Naive B cell (primary cell): ENCODE data around the gene WNK2. TPM values are rescaled to one million over a fixed set of nuclear protein-coding genes. Genes with fewer than 3 reads are reported as not detected.

ENCODE experiments used
- ATAC-seq, 2 donors: fragments of 150-1000 bp; cut with Tn5 transposase; 2 replicates each; pipeline ENCODE4 v1.10.0; 2021; ENCODE audit warnings: low read depth in 2 of 2, mild to moderate bottlenecking in 2 of 2, moderate library complexity in 2 of 2
- DNase-seq: peaks from one replicate; pipeline ENCODE4 v3.0.0; 2022
- H3K27ac Mint-ChIP-seq, 6 donors: one replicate each; pipeline ENCODE4 v1.8.0; 2020 to 2022; ENCODE audit warnings: mild to moderate bottlenecking in 6 of 6, mixed read lengths in 6 of 6, moderate library complexity in 5 of 6, inconsistent platforms in 2 of 6
- H3K27me3 Mint-ChIP-seq, 3 donors: one replicate each; pipeline ENCODE4 v1.8.0; 2021 to 2022; ENCODE audit warnings: mixed read lengths in 3 of 3, mild to moderate bottlenecking in 1 of 3
- H3K36me3 Mint-ChIP-seq, 2 donors: one replicate each; pipeline ENCODE4 v1.8.0; 2020 to 2022; ENCODE audit warnings: mixed read lengths in 2 of 2, inconsistent platforms in 1 of 2, mild to moderate bottlenecking in 1 of 2
- H3K4me1 Mint-ChIP-seq, 3 donors: one replicate each; pipeline ENCODE4 v1.8.0; 2020 to 2022; ENCODE audit warnings: mixed read lengths in 3 of 3, inconsistent platforms in 1 of 3, mild to moderate bottlenecking in 1 of 3, moderate library complexity in 1 of 3
- H3K4me3 Mint-ChIP-seq, 8 donors: one replicate each; pipeline ENCODE4 v1.8.0; 2020 to 2022; ENCODE audit warnings: mild to moderate bottlenecking in 8 of 8, mixed read lengths in 8 of 8, moderate library complexity in 8 of 8, inconsistent platforms in 2 of 8
- H3K9me3 Mint-ChIP-seq, 7 donors: one replicate each; pipeline ENCODE4 v1.8.0; 2020 to 2022; ENCODE audit warnings: mixed read lengths in 7 of 7, mild to moderate bottlenecking in 5 of 7, inconsistent platforms in 2 of 7, moderate library complexity in 1 of 7
- polyA plus RNA-seq, 6 donors: library from polyadenylated mRNA; unstranded; fragments of 300-500 nt; fragmentation: Illumina TruSeq; gene quantifications; one replicate each; pipeline ENCODE4 v1.2.3, GENCODE V29; 2021; ENCODE audit warnings: low read depth in 6 of 6

WNK2 gene
- polyA plus RNA-seq, 6 donors from 2014 or later, result not detected

GRCh38 chr9:93258818-93259489 lies 75.0 kb downstream of the WNK2 start:
- no peak for ATAC-seq
- Mint-ChIP-seq H3K4me3 (no peak overlapping the region), H3K36me3 (no peaks in the 10 kb centered on the region), H3K27me3 (peaks cover 0 to 11% (median 8%) of the 10 kb centered on the region in 3 donors), H3K9me3 (no peaks in the 10 kb centered on the region), H3K27ac (peak overlapping the region in 1 of 6 donors; percentile 27), H3K4me1 (peaks cover 0 to 2% (median 0%) of the 10 kb centered on the region in 3 donors)
- no peak for DNase-seq

GRCh38 chr9:93259490-93260262 lies 75.7 kb downstream of the WNK2 start:
- no peaks in the 10 kb centered on the region for H3K9me3 Mint-ChIP-seq
- H3K27ac Mint-ChIP-seq, result peak overlapping the region in 1 of 6 donors; percentile 33
- DNase-seq (no peak), ATAC-seq (no peak)
- peaks cover 0 to 2% (median 0%) of the 10 kb centered on the region in 3 donors for H3K4me1 Mint-ChIP-seq
- H3K4me3 Mint-ChIP-seq, result no peak overlapping the region
- H3K27me3 Mint-ChIP-seq, result peaks cover 0 to 11% (median 8%) of the 10 kb centered on the region in 3 donors
- no peaks in the 10 kb centered on the region for H3K36me3 Mint-ChIP-seq

- H3K27me3 Mint-ChIP-seq, result peaks cover 0 to 11% (median 7%) of the 10 kb centered on the region in 3 donors
- no peak overlapping the region for H3K27ac Mint-ChIP-seq
- no peak for ATAC-seq
- H3K9me3 Mint-ChIP-seq, result no peaks in the 10 kb centered on the region
- H3K36me3 Mint-ChIP-seq, result no peaks in the 10 kb centered on the region
- H3K4me1 Mint-ChIP-seq, result peaks cover 0 to 2% (median 0%) of the 10 kb centered on the region in 3 donors
- DNase-seq, result no peak
- H3K4me3 Mint-ChIP-seq, result no peak overlapping the region
Observed at GRCh38 chr9:93260263-93261066, 76.5 kb downstream of the WNK2 start.

- Mint-ChIP-seq H3K36me3 (no peaks in the 10 kb centered on the region), H3K4me3 (no peak overlapping the region), H3K27ac (no peak overlapping the region), H3K9me3 (no peaks in the 10 kb centered on the region), H3K27me3 (peaks cover 0 to 11% (median 3%) of the 10 kb centered on the region in 3 donors), H3K4me1 (peaks cover 0 to 2% (median 0%) of the 10 kb centered on the region in 3 donors)
- ATAC-seq, result no peak
- DNase-seq, result no peak
Observed at GRCh38 chr9:93261281-93261680, 77.3 kb downstream of the WNK2 start.

GRCh38 chr9:93261735-93262523 lies 78.0 kb downstream of the WNK2 start:
- no peak for DNase-seq
- H3K27me3 Mint-ChIP-seq, result peaks cover 0 to 11% (median 3%) of the 10 kb centered on the region in 3 donors
- no peak overlapping the region for H3K27ac Mint-ChIP-seq
- no peaks in the 10 kb centered on the region for H3K36me3 Mint-ChIP-seq
- H3K4me1 Mint-ChIP-seq, result peaks cover 0 to 2% (median 0%) of the 10 kb centered on the region in 3 donors
- no peak overlapping the region for H3K4me3 Mint-ChIP-seq
- no peaks in the 10 kb centered on the region for H3K9me3 Mint-ChIP-seq
- ATAC-seq, result no peak

GRCh38 chr9:93262537-93263310 lies 78.8 kb downstream of the WNK2 start:
- DNase-seq (no peak), ATAC-seq (no peak)
- Mint-ChIP-seq H3K4me3 (no peak overlapping the region), H3K36me3 (no peaks in the 10 kb centered on the region), H3K27ac (no peak overlapping the region), H3K27me3 (peaks cover 0 to 11% (median 3%) of the 10 kb centered on the region in 3 donors), H3K9me3 (no peaks in the 10 kb centered on the region), H3K4me1 (peaks cover 4 to 6% (median 5%) of the 10 kb centered on the region in 3 donors)

GRCh38 chr9:93263334-93264229 lies 79.6 kb downstream of the WNK2 start:
- Mint-ChIP-seq H3K36me3 (no peaks in the 10 kb centered on the region), H3K27ac (no peak overlapping the region), H3K27me3 (peaks cover 0 to 11% (median 0%) of the 10 kb centered on the region in 3 donors), H3K4me3 (no peak overlapping the region), H3K9me3 (no peaks in the 10 kb centered on the region), H3K4me1 (peaks cover 9 to 13% (median 11%) of the 10 kb centered on the region in 3 donors)
- no peak for DNase-seq
- ATAC-seq, result no peak

GRCh38 chr9:93264338-93265125 lies 80.6 kb downstream of the WNK2 start:
- Mint-ChIP-seq H3K4me3 (no peak overlapping the region), H3K4me1 (peaks cover 16 to 22% (median 21%) of the 10 kb centered on the region in 3 donors), H3K27ac (peak overlapping the region in 2 of 6 donors; percentile 54 to 57), H3K9me3 (no peaks in the 10 kb centered on the region), H3K36me3 (no peaks in the 10 kb centered on the region), H3K27me3 (peaks cover 0 to 9% (median 0%) of the 10 kb centered on the region in 3 donors)
- DNase-seq, result no peak
- ATAC-seq, result no peak

GRCh38 chr9:93265301-93265971 lies 81.5 kb downstream of the WNK2 start:
- H3K27me3 Mint-ChIP-seq, result peaks cover 0 to 6% (median 0%) of the 10 kb centered on the region in 3 donors
- H3K36me3 Mint-ChIP-seq, result no peaks in the 10 kb centered on the region
- ATAC-seq (no peak), DNase-seq (no peak)
- H3K27ac Mint-ChIP-seq, result no peak overlapping the region
- no peaks in the 10 kb centered on the region for H3K9me3 Mint-ChIP-seq
- peaks cover 23 to 31% (median 30%) of the 10 kb centered on the region in 3 donors for H3K4me1 Mint-ChIP-seq
- H3K4me3 Mint-ChIP-seq, result peak overlapping the region in 1 of 8 donors; percentile 16

GRCh38 chr9:93265972-93266371 lies 82.0 kb downstream of the WNK2 start:
- Mint-ChIP-seq H3K4me3 (peak overlapping the region in 1 of 8 donors; percentile 37), H3K4me1 (peaks cover 28 to 37% (median 35%) of the 10 kb centered on the region in 3 donors), H3K27ac (no peak overlapping the region), H3K27me3 (peaks cover 0 to 6% (median 0%) of the 10 kb centered on the region in 3 donors), H3K9me3 (no peaks in the 10 kb centered on the region), H3K36me3 (no peaks in the 10 kb centered on the region)
- ATAC-seq (no peak), DNase-seq (no peak)
